ENCODE data around the gene ADAMTS9.

Gene ADAMTS9

DNA sequence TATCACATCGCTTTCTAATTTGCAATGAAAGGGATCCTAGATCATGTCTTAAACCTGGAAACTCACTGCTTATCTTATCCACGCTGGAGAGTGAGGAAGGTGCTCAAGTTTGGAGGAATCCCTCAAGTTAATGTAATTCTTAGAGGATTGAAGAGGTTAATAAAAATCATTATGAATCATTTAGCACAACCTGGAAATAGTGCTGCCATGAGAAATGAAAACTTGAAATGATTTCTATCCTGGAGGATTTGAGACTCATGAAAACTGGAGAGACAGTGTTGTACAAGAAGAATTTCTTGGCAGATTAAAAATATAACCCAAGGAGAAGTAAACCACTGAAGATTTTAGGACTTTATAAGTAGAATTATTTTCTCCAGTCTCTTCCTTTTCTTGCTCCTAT is 125.9 kb downstream of the ADAMTS9 start:
- Histone ChIP-seq H3K36me3 (replicated peaks; ENCODE audit: low read depth, low read length) (no peaks in the 10 kb centered on the region), H3K4me3 (ENCODE audit: low read length) (no peak overlapping the region), H3K27me3 (ENCODE audit: low read depth, low read length) (peaks cover 9% of the 10 kb centered on the region), H4K20me1 (ENCODE audit: insufficient read depth, low read length) (no peaks in the 10 kb centered on the region), H3K4me1 (ENCODE audit: low read length) (no peaks in the 10 kb centered on the region), H3K4me2 (ENCODE audit: low read length) (no peak overlapping the region), H3K27ac (ENCODE audit: low read length) (no peak overlapping the region), H3K9me3 (ENCODE audit: insufficient read depth, low read length) (no peaks in the 10 kb centered on the region), H2AFZ (ENCODE audit: low read depth, low read length) (no peak overlapping the region), H3K79me2 (ENCODE audit: low read length) (no peaks in the 10 kb centered on the region), H3K9ac (ENCODE audit: low read length) (no peak overlapping the region)
- TF ChIP-seq EZH2phosphoT487 (IDR thresholded peaks at IDR 0.05; ENCODE audit: low read depth): no peak
- TF ChIP-seq, protein P1, sequence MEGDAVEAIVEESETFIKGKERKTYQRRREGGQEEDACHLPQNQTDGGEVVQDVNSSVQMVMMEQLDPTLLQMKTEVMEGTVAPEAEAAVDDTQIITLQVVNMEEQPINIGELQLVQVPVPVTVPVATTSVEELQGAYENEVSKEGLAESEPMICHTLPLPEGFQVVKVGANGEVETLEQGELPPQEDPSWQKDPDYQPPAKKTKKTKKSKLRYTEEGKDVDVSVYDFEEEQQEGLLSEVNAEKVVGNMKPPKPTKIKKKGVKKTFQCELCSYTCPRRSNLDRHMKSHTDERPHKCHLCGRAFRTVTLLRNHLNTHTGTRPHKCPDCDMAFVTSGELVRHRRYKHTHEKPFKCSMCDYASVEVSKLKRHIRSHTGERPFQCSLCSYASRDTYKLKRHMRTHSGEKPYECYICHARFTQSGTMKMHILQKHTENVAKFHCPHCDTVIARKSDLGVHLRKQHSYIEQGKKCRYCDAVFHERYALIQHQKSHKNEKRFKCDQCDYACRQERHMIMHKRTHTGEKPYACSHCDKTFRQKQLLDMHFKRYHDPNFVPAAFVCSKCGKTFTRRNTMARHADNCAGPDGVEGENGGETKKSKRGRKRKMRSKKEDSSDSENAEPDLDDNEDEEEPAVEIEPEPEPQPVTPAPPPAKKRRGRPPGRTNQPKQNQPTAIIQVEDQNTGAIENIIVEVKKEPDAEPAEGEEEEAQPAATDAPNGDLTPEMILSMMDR (IDR thresholded peaks at IDR 0.05; ENCODE audit: low read depth, low read length): no peak

DNA sequence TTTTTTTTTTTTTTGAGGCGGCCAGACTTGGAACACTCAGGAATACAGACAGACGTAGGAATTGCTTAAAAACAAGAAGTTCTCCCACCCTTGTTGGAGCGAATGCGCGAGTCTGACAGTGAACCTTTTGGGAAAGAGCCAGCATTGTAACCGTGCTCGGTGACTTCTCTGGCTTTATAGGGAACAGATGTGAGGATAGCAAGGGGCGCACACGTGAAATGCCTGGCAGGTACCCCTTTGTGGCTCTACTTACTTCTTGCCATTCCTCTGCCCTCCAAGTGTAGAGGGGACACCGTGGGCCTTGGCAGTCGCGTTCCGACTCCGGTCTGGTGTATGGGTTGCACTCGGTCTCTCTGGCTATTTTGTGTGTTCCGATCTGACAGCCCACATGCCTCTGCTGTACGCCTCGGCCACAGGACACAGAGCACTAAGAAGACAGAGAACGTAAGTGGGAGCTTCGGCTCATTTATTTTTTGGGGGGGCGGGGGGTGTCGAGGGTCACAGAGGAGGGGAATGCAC is 126.4 kb downstream of the ADAMTS9 start:
- Histone ChIP-seq H3K27ac (ENCODE audit: low read length) (no peak overlapping the region), H4K20me1 (ENCODE audit: insufficient read depth, low read length) (no peaks in the 10 kb centered on the region), H3K9ac (ENCODE audit: low read length) (no peak overlapping the region), H3K4me1 (ENCODE audit: low read length) (no peaks in the 10 kb centered on the region), H3K4me2 (ENCODE audit: low read length) (no peak overlapping the region), H2AFZ (ENCODE audit: low read depth, low read length) (no peak overlapping the region), H3K9me3 (ENCODE audit: insufficient read depth, low read length) (no peaks in the 10 kb centered on the region), H3K4me3 (ENCODE audit: low read length) (no peak overlapping the region), H3K27me3 (ENCODE audit: low read depth, low read length) (peaks cover 9% of the 10 kb centered on the region), H3K36me3 (replicated peaks; ENCODE audit: low read depth, low read length) (no peaks in the 10 kb centered on the region), H3K79me2 (ENCODE audit: low read length) (no peaks in the 10 kb centered on the region)
- TF ChIP-seq, protein P1 (IDR thresholded peaks at IDR 0.05; ENCODE audit: low read depth, low read length): no peak
- no peak for TF ChIP-seq EZH2phosphoT487 (IDR thresholded peaks at IDR 0.05; ENCODE audit: low read depth)

DNA sequence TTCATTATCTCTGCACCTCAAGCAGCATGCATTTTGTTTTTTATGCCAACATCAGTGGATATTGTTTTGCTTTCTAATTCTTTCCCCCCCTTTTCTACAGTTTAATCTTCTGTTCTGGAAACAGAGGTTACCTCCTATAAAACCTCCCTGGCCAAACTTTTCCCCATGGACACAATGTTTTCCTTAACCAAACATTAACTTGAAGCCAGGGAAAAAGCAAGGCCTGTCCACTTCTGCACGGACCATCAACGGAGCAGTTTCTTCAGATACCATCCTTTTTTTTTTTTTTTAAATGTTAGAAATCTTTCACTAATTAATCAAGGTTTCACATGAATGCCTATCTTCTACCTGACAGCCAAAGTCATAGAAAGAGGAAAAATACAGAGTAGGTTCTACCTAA is 127.0 kb downstream of the ADAMTS9 start:
- Histone ChIP-seq H3K79me2 (ENCODE audit: low read length) (no peaks in the 10 kb centered on the region), H3K9ac (ENCODE audit: low read length) (no peak overlapping the region), H3K27ac (ENCODE audit: low read length) (no peak overlapping the region), H4K20me1 (ENCODE audit: insufficient read depth, low read length) (no peaks in the 10 kb centered on the region), H3K4me2 (ENCODE audit: low read length) (no peak overlapping the region), H2AFZ (ENCODE audit: low read depth, low read length) (no peak overlapping the region), H3K27me3 (ENCODE audit: low read depth, low read length) (peaks cover 12% of the 10 kb centered on the region), H3K36me3 (replicated peaks; ENCODE audit: low read depth, low read length) (no peaks in the 10 kb centered on the region), H3K4me1 (ENCODE audit: low read length) (no peaks in the 10 kb centered on the region), H3K9me3 (ENCODE audit: insufficient read depth, low read length) (no peaks in the 10 kb centered on the region), H3K4me3 (ENCODE audit: low read length) (no peak overlapping the region)
- no peak for TF ChIP-seq EZH2phosphoT487 (IDR thresholded peaks at IDR 0.05; ENCODE audit: low read depth)

DNA sequence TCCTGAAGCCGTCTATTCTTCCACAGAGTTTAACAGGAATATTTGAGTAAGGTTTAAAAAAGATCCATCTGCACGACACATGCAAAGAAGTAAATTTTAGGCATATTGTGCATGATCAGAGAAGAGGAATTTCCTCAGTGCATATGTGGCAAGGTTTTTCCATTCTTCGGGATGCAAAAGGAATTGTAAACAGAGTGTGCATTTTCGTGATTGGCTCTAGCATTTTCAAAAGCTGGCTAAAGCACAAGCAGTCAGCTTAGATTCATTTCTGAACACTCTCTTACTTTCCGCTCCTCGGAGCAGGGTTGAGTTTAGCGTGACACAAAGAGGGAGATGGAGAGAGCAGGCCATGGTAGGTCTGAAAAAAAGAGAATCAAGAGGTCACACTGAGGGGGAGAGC is 128.2 kb downstream of the ADAMTS9 start:
- no peak for TF ChIP-seq EZH2phosphoT487 (IDR thresholded peaks at IDR 0.05; ENCODE audit: low read depth)
- TF ChIP-seq, protein P1 (IDR thresholded peaks at IDR 0.05; ENCODE audit: low read depth, low read length): no peak

More for the DNA sequence above, 128.2 kb downstream of the ADAMTS9 start:
- no peaks in the 10 kb centered on the region for H3K9me3 ChIP-seq (ENCODE audit: insufficient read depth, low read length)
- no peak overlapping the region for H3K9ac ChIP-seq (ENCODE audit: low read length)
- H3K4me2 ChIP-seq (ENCODE audit: low read length): no peak overlapping the region
- H2AFZ ChIP-seq (ENCODE audit: low read depth, low read length): no peak overlapping the region
- H3K27ac ChIP-seq (ENCODE audit: low read length): no peak overlapping the region
- H3K27me3 ChIP-seq (ENCODE audit: low read depth, low read length): peaks cover 20% of the 10 kb centered on the region
- H3K79me2 ChIP-seq (ENCODE audit: low read length): no peaks in the 10 kb centered on the region
- H3K4me3 ChIP-seq (ENCODE audit: low read length): no peak overlapping the region
- no peaks in the 10 kb centered on the region for H3K4me1 ChIP-seq (ENCODE audit: low read length)
- no peaks in the 10 kb centered on the region for H4K20me1 ChIP-seq (ENCODE audit: insufficient read depth, low read length)
- H3K36me3 ChIP-seq (replicated peaks; ENCODE audit: low read depth, low read length): no peaks in the 10 kb centered on the region

Data from OCI-LY3 (cell line).